NT2/D1 (cell line): ENCODE measurements around the gene CLCA2.

Source experiments
- YY1 ChIP-seq: IDR thresholded peaks from 2 replicates; pipeline ENCODE4 v1.6.1; 2011; ENCODE audit not compliant: insufficient read length, insufficient read depth
- ZNF274 ChIP-seq: IDR thresholded peaks from 2 replicates; pipeline ENCODE4 v1.6.1; 2011; ENCODE audit warnings: mild to moderate bottlenecking, low read depth, low read length

DNA sequence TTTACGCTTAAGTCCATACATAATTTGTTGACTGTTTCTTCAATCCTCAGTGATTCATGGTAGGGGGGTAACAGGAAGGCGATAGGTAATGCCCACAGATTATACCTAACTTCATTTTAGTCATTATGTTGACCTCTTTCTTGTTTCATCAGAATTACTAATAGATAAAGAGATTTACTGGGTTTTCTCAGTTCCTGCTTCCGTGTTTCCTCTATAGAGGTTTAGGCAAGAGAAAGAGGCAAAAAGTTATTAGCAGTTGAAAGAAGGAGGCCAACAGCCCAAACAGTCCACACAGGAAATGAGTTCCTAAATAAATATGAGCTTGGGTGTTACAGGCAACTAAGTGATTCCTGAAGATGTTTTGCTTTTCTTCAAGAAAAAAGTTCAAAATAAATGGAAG is 26.9 kb downstream of the CLCA2 start:
- TF ChIP-seq YY1 (no peak), ZNF274 (no peak)
